HPDE6-E6E7 (cell line): Measurements from ENCODE around the gene KLK7.
"Not testable (repeated sequence)": the region's sequence is repeated elsewhere in the genome, so short reads cannot be mapped to it uniquely, and the experiment has no call there.

Experiments used
- DNase-seq: peaks from one replicate; pipeline ENCODE4 v3.0.0; 2011; ENCODE audit warnings: missing footprints; ENCODE audit errors: extremely low spot score

The KLK7 gene

DNA sequence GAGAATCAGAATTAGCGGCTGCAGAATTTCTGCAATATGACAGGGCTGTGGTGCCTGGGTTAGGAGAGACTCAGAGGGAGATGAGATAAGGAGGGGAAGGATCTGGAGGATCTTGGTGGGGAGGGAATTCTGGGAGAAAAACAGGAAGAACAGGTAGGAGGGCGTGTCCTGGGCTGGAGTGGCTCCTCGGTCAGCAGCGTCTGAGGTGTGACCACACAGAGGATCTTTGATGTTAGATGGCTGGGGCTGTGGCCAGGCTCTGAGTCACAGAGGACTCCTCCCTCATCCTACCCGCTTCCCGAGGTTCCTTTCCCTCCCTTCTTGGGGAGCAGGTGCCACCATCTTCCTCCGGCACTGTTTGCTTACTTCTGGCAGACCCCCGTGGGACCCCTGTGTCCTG lies 8.0 kb downstream of the KLK7 start:
- peak; percentile 93 for DNase-seq

GRCh38 chr19:50974702-50975556 lies 8.8 kb downstream of the KLK7 start:
- DNase-seq: no peak

- no peak for DNase-seq
These were observed 10.8 kb downstream of the KLK7 start for GRCh38 chr19:50972795-50973376.

GRCh38 chr19:50969810-50970209 lies 13.9 kb downstream of the KLK7 start:
- DNase-seq: not testable (repeated sequence)

GRCh38 chr19:50969413-50969760 lies 14.3 kb downstream of the KLK7 start, which contains the start of gene KLK6:
Gene KLK6, minus strand, starts transcription at chr19:50969591. Its CDS starts 1,487 bp downstream, at chr19:50968104.
- peak; percentile 55 for DNase-seq

GRCh38 chr19:50968716-50969412 lies 14.9 kb downstream of the KLK7 start:
- no peak for DNase-seq

GRCh38 chr19:50967929-50968715 lies 15.6 kb downstream of the KLK7 start:
- DNase-seq: no peak

GRCh38 chr19:50964266-50964665 lies 19.5 kb downstream of the KLK7 start:
- DNase-seq: no peak

GRCh38 chr19:50963381-50963780 lies 20.3 kb downstream of the KLK7 start:
- DNase-seq: no peak

GRCh38 chr19:50962245-50962644 lies 21.5 kb downstream of the KLK7 start:
- no peak for DNase-seq

GRCh38 chr19:50959731-50960500 lies 23.8 kb downstream of the KLK7 start:
- DNase-seq: no peak

DNA sequence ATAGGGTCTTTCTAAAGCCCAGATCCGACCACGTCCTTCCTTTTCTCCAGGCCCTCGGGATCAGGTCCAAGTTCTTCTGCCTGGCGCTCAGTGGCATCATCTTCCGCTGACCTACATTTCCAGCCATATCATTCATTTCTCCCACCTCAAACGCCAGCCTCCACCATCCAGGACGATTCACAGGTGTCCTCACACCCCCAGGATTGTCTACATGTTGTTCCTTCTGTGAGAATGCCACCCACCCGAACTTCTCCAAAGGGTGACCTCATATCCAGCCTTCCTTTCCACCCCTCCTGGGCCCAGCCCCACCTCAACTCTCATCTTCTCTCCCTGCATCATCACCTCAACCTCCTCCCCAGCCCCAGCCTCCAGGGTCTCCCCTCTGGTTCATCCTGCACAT lies 26.1 kb downstream of the KLK7 start:
- DNase-seq: no peak

DNA sequence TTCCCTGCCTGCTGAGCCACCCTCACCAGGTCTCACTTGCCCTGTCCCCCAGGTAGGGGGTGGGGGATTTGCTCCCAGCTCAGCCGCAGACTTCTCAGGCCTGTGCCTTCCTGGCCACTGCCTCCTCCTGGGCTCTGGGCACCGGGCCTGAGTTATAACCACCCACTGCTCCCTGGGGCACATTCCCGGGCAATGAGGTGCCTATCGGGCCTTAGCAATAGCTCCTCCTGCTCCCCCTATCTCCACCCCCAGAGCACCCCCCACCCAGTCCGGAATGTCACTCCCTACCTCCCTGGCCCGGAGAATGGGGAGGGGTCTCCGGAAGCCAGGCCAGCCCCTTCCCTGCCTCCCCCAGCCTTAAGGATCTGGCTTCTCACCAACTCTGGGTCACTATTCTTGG lies 30.8 kb downstream of the KLK7 start, which contains the start of gene KLK5:
TSS of gene KLK5 (minus strand) at position 129 of the 400 bp plus-strand sequence. CDS start 381 bp downstream, outside the sequence.
- no peak for DNase-seq

DNA sequence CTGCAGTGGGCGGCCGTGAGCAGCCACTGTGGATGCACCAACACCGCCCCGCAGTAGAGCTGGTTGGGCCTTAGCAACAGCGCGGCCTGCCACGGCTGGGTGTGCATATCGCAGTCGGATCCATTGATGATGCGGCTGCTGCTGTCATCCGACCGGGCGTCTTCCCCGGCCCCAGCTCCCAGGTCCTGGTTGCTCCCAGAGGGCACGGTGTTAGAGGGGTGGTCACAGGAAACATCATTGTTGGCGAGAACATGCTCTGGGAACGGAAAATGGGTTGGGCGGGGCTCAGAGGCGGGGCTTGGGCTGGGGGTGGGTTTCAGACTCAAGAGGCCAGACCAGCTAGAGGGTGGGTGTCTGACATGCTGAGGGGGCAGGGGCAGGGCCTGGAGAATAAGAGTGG lies 33.9 kb downstream of the KLK7 start:
- DNase-seq: no peak

DNA sequence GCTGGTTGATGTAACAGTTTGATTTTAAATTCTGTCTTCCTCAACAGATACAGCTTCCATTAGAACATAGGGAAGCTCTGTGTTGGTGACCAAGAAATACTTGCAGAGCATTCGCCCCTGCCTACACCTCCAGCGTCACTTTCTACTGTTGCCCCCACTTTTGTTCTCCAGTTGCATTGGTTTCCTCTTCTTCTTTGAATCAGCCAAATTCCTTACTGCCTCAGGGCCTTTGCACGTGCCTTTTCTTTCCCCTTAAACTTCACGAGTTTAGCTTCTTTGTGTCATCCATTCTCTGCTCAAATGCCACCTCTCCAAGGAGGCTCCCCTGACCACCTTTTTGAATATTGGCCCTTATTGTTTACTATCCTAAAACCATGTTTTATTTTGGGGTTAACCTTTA lies 36.6 kb downstream of the KLK7 start:
- no peak for DNase-seq

DNA sequence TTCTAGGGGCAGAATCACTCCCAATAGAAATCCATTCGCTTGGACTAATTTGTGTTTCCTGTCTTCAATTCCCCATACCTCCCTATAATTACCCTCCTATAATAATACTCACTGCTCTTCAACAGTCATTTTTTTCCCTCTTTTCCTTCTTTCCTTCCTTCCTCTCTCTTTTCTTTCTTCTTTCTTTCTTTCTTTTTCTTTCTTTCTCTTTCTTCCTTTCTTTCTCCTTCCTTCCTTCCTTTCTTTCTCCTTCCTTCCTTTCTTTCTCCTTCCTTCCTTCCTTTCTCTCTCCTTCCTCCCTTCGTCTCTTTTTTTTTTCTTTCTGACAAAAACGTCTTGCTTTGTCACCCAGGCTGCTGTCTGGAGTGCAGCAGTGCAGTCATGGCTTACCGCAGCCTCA lies 38.9 kb downstream of the KLK7 start:
- DNase-seq: no peak

GRCh38 chr19:50943074-50943828 lies 40.5 kb downstream of the KLK7 start:
- no peak for DNase-seq

- DNase-seq: no peak
These were observed 44.1 kb downstream of the KLK7 start for GRCh38 chr19:50939596-50939995.

- no peak for DNase-seq
These were observed 50.1 kb downstream of the KLK7 start for GRCh38 chr19:50933640-50934039.

DNA sequence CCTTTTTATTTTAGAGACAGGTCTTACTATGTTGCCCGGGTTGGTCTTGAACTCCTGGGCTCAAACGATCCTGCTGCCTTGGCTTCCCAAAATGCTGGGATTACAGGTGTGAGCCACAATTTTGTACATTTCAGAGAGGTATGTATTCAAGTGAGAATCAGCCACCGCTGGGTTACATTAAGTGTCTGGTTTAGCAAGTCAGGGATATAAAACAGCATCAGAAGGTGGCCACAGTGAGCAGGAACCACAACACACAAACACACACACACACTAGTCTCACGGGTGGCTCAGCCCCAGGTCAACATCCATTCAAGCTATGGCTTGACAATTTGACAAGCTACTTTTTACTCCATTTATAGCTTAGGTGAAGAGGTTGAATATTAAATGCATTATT lies 51.0 kb downstream of the KLK7 start:
- DNase-seq: no peak
